Activated B cell treated with CpG ODN at 0.5 μM for 24 hours (primary cell): ENCODE results near the gene ARNT2. TPM values are rescaled to one million over a fixed set of nuclear protein-coding genes. Genes with fewer than 3 reads are reported as not detected.

ENCODE experiments used
- ATAC-seq: fragments of 200-7000 bp; cut with Tn5 transposase; one replicate; pipeline ENCODE4 v1.10.0; 2021; ENCODE audit warnings: low read depth, mild to moderate bottlenecking, moderate library complexity
- CTCF ChIA-PET: fragments of 350-600 bp; sonication (Branson Sonifier 250); formaldehyde crosslinking; loops from one replicate; lab custom pipeline; 2021; ENCODE audit warnings: antibody characterized with exemption; lab: Charles Lee
- POLR2A ChIA-PET: fragments of 350-600 bp; sonication (Branson Sonifier 250); formaldehyde crosslinking; loops from one replicate; lab custom pipeline; 2021; ENCODE audit warnings: antibody characterized with exemption; lab: Charles Lee
- DNase-seq: peaks from one replicate; pipeline ENCODE4 v3.0.0; 2022
- H3K27ac Mint-ChIP-seq: one replicate; pipeline ENCODE4 v1.8.0; 2020; ENCODE audit warnings: mixed read lengths
- H3K27me3 Mint-ChIP-seq: one replicate; pipeline ENCODE4 v1.8.0; 2021; ENCODE audit warnings: mixed read lengths
- H3K36me3 Mint-ChIP-seq: one replicate; pipeline ENCODE4 v1.8.0; 2021; ENCODE audit warnings: low read depth, mixed read lengths
- H3K4me1 Mint-ChIP-seq: one replicate; pipeline ENCODE4 v1.8.0; 2021; ENCODE audit warnings: mixed read lengths
- H3K4me3 Mint-ChIP-seq: one replicate; pipeline ENCODE4 v1.8.0; 2020; ENCODE audit warnings: mild to moderate bottlenecking, mixed read lengths
- H3K9me3 Mint-ChIP-seq: one replicate; pipeline ENCODE4 v1.8.0; 2020; ENCODE audit warnings: mixed read lengths
- intact Hi-C: fragments of 100-400 bp; cut with micrococcal nuclease; formaldehyde crosslinking; loops from one replicate; pipeline ENCODE4 v1.15.1; 2024
- total RNA-seq: library from RNA; stranded (reverse); gene quantifications from 2 replicates; pipeline ENCODE4 v1.2.3, GENCODE V29; 2022
- TF ChIP-seq, protein P1 (sequence below): fragments of 200-600 bp; IDR thresholded peaks from one replicate; pipeline ENCODE4 v1.8.0; 2022; ENCODE audit warnings: antibody characterized with exemption, mild to moderate bottlenecking

ARNT2 gene
- total RNA-seq, 1 donor from 2014 or later: not detected

DNA sequence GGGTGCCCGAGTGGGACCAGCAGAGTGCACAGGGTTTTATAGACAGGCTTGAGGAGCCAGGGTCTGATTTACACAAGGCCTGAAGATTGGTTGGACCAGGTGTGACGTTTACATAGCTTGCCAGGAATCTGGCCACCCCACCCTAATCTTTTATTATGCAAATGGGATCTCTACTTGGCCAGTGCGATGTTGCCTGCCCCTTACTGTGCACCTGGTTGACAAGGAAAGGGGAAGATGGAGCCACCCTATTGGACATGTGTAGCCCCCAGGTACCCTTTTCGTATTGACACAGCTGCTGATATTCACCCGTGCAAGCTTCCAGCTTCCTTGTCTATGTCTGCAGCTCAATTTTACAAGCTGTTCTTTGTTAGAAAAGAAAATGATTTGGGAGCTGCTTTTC lies 132.0 kb downstream of the ARNT2 start:
- Mint-ChIP-seq H3K36me3 (no peaks in the 10 kb centered on the region), H3K9me3 (peaks cover 4% of the 10 kb centered on the region), H3K27ac (no peak overlapping the region), H3K27me3 (peaks cover 20% of the 10 kb centered on the region), H3K4me3 (no peak overlapping the region), H3K4me1 (no peaks in the 10 kb centered on the region)
- ChIA-PET CTCF (no interaction called here), POLR2A (no interaction called here)
- intact Hi-C loops: no loop called here
- DNase-seq (no peak), ATAC-seq (no peak)
- TF ChIP-seq, protein P1, sequence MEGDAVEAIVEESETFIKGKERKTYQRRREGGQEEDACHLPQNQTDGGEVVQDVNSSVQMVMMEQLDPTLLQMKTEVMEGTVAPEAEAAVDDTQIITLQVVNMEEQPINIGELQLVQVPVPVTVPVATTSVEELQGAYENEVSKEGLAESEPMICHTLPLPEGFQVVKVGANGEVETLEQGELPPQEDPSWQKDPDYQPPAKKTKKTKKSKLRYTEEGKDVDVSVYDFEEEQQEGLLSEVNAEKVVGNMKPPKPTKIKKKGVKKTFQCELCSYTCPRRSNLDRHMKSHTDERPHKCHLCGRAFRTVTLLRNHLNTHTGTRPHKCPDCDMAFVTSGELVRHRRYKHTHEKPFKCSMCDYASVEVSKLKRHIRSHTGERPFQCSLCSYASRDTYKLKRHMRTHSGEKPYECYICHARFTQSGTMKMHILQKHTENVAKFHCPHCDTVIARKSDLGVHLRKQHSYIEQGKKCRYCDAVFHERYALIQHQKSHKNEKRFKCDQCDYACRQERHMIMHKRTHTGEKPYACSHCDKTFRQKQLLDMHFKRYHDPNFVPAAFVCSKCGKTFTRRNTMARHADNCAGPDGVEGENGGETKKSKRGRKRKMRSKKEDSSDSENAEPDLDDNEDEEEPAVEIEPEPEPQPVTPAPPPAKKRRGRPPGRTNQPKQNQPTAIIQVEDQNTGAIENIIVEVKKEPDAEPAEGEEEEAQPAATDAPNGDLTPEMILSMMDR: no peak

DNA sequence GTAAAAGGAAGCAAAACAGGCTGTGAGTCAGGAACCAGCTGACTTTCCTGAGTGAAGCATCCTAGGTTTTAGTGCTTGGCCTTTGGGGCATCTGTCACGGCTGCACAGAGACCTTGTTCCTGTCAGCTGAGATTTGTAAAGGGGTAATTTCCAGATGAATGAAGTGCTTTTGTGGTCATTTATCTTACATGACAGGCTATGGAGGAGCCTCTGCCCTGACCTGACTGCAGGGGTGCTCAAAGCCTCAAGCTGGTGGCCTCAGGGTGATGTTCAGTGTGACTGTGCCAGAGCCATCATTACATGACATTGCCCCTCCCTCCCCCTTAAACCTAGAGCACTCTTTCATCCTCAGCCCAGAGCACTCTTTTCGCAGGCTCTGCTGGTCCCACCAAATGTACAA lies 132.5 kb downstream of the ARNT2 start:
- Mint-ChIP-seq H3K27me3 (peaks cover 21% of the 10 kb centered on the region), H3K36me3 (no peaks in the 10 kb centered on the region), H3K4me1 (no peaks in the 10 kb centered on the region), H3K9me3 (peaks cover 4% of the 10 kb centered on the region), H3K27ac (no peak overlapping the region), H3K4me3 (no peak overlapping the region)
- TF ChIP-seq, protein P1: no peak
- ATAC-seq (no peak), DNase-seq (no peak)
- ChIA-PET CTCF (no interaction called here), POLR2A (no interaction called here)
- intact Hi-C loops: no loop called here

- ChIA-PET POLR2A (no interaction called here), CTCF (no interaction called here)
- Mint-ChIP-seq H3K27me3 (peaks cover 9% of the 10 kb centered on the region), H3K4me3 (no peak overlapping the region), H3K4me1 (no peaks in the 10 kb centered on the region), H3K36me3 (no peaks in the 10 kb centered on the region), H3K9me3 (peaks cover 7% of the 10 kb centered on the region), H3K27ac (no peak overlapping the region)
- DNase-seq (no peak), ATAC-seq (no peak)
- TF ChIP-seq, protein P1: no peak
- intact Hi-C loops: no loop called here
Observed at GRCh38 chr15:80545078-80545477, 140.9 kb downstream of the ARNT2 start.

DNA sequence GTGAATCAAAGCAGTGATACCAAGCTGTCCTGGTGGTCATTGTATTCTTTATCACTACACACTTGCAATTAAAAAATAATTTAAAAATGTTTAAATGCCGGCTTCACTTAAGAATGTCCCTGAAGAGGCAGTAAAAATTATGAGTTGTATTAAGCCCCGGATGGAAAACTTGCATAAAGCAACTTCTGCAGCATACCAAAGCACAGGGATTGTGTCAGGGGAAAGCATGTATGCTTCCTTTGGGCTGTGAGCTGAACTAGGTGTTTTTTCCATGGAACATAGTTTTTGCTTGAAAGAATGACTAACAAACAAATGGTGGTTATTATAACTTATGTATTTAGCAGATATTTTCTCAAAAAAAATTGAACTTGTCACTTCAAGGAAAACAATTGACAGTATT lies 143.1 kb downstream of the ARNT2 start:
- no peaks in the 10 kb centered on the region for H3K4me1 Mint-ChIP-seq
- ChIA-PET POLR2A (no interaction called here), CTCF (no interaction called here)
- H3K36me3 Mint-ChIP-seq: no peaks in the 10 kb centered on the region
- H3K4me3 Mint-ChIP-seq: no peak overlapping the region
- ATAC-seq: no peak
- no peak for DNase-seq
- TF ChIP-seq, protein P1: no peak
- H3K9me3 Mint-ChIP-seq: peaks cover 7% of the 10 kb centered on the region
- H3K27me3 Mint-ChIP-seq: peaks cover 7% of the 10 kb centered on the region
- H3K27ac Mint-ChIP-seq: no peak overlapping the region
- intact Hi-C loops: no loop called here

- H3K4me1 Mint-ChIP-seq: no peaks in the 10 kb centered on the region
- H3K9me3 Mint-ChIP-seq: peaks cover 3% of the 10 kb centered on the region
- no peaks in the 10 kb centered on the region for H3K36me3 Mint-ChIP-seq
- no peak overlapping the region for H3K4me3 Mint-ChIP-seq
- no peak overlapping the region for H3K27ac Mint-ChIP-seq
- H3K27me3 Mint-ChIP-seq: peaks cover 10% of the 10 kb centered on the region
- ChIA-PET CTCF (no interaction called here), POLR2A (no interaction called here)
- intact Hi-C loops: no loop called here
- no peak for ATAC-seq
- DNase-seq: no peak
- TF ChIP-seq, protein P1: no peak
Observed at GRCh38 chr15:80549191-80549590, 145.0 kb downstream of the ARNT2 start.
